ENCODE data around the gene LAMP2. TPM values are rescaled to one million over a fixed set of nuclear protein-coding genes. Genes with fewer than 3 reads are reported as not detected.

Gene LAMP2
- total and polyA plus RNA-seq, 2 of the 8 experiments (the other 6 are each of a cell fraction or from before 2014, with no cell fraction given), result 21.2 to 29.9 TPM

DNA sequence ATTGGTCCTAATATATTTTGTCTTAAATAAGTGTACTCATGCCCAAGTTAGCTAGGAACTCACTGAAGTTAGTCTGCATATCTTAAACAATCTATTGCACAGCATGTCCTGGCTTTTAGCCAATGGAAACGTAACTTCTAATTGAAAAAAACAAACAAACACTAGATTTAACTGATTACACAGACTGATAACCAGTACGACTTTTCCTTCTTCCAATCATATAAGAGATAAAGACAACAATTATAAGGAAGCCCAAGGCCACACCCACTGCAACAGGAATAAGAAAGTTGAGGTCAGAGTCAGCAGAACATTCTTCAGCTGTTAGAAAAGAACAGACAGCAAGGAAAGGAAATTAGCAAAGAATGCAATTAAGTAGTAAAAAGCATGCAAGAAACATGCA lies 40.8 kb downstream of the LAMP2 start (continued):
- TF ChIP-seq ASH2L (IDR thresholded peaks at IDR 0.05; ENCODE audit: low read length), result no peak
- TF ChIP-seq, protein P1, sequence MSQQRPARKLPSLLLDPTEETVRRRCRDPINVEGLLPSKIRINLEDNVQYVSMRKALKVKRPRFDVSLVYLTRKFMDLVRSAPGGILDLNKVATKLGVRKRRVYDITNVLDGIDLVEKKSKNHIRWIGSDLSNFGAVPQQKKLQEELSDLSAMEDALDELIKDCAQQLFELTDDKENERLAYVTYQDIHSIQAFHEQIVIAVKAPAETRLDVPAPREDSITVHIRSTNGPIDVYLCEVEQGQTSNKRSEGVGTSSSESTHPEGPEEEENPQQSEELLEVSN (IDR thresholded peaks at IDR 0.05), result no peak
- no peak for TF ChIP-seq RNF2 (IDR thresholded peaks at IDR 0.05; ENCODE audit: borderline replicate concordance, low read depth, low read length, missing control alignments, poor library complexity, severe bottlenecking)
- no peak for TF ChIP-seq NRF1 (IDR thresholded peaks at IDR 0.05; ENCODE audit: low read depth, low read length)
- no peak for TF ChIP-seq SIN3A (conservative IDR thresholded peaks at IDR 0.05 in 1 of 2, IDR thresholded peaks at IDR 0.05 in 1 of 2; ENCODE audit: low read depth in 1 of 2, low read length in 2 of 2)
- TF ChIP-seq GABPA (IDR thresholded peaks at IDR 0.05; ENCODE audit: borderline replicate concordance, insufficient read depth, low read length), result no peak
- no peak for TF ChIP-seq JUN (IDR thresholded peaks at IDR 0.05; ENCODE audit: low read depth, low read length)
- no peak for TF ChIP-seq SP4 (IDR thresholded peaks at IDR 0.05; ENCODE audit: low read length)
